Measurements from ENCODE around the gene RNF41. TPM values are rescaled to one million over a fixed set of nuclear protein-coding genes. Genes with fewer than 3 reads are reported as not detected.

RNF41 gene
- total and polyA plus RNA-seq, 2 of the 13 experiments (the other 11 are each of a cell fraction or from before 2014, with no cell fraction given) = 27.1 to 39.4 TPM

GRCh38 chr12:56241424-56242303 lies 19.9 kb upstream of the RNF41 start (continued):
- TF ChIP-seq PAXIP1 (CRISPR knock-in tag; conservative IDR thresholded peaks at IDR 0.05) (no peak), NR2F6 (IDR thresholded peaks at IDR 0.05) (no peak), NR2F6 (CRISPR knock-in tag; IDR thresholded peaks at IDR 0.05) (no peak), ZNF251 (CRISPR knock-in tag; IDR thresholded peaks at IDR 0.05) (no peak), LBX2 (CRISPR knock-in tag; IDR thresholded peaks at IDR 0.05; ENCODE audit: borderline replicate concordance) (no peak), ZNF350 (CRISPR knock-in tag; IDR thresholded peaks at IDR 0.05; ENCODE audit: borderline replicate concordance, low read depth) (no peak), ZC3H4 (CRISPR knock-in tag; IDR thresholded peaks at IDR 0.05; ENCODE audit: borderline replicate concordance) (no peak), ZNF225 (CRISPR knock-in tag; IDR thresholded peaks at IDR 0.05) (no peak), ZNF318 (CRISPR knock-in tag; IDR thresholded peaks at IDR 0.05) (no peak), ZFP37 (CRISPR knock-in tag; IDR thresholded peaks at IDR 0.05; ENCODE audit: borderline replicate concordance) (no peak), AHR (CRISPR knock-in tag; IDR thresholded peaks at IDR 0.05) (no peak), HINFP (CRISPR knock-in tag; IDR thresholded peaks at IDR 0.05; ENCODE audit: low read depth) (no peak)

Measured in HepG2 (cell line).